Mucosa of descending colon (tissue), 3 donors: Measurements from ENCODE around the gene CFAP126. TPM values are rescaled to one million over a fixed set of nuclear protein-coding genes. Genes with fewer than 3 reads are reported as not detected.
"Not testable (repeated sequence)": the region's sequence is repeated elsewhere in the genome, so short reads cannot be mapped to it uniquely, and the experiment has no call there.

Source experiments
- ATAC-seq: fragments of 200-7000 bp; cut with Tn5 transposase; one replicate; pipeline ENCODE4 v1.9.1; 2020; ENCODE audit warnings: mild to moderate bottlenecking, moderate library complexity
- DNase-seq, 3 donors: peaks; one replicate each; pipeline ENCODE4 v3.0.0-alpha.2; 2020
- H3K36me3 ChIP-seq: fragments of 200-600 bp; one replicate; pipeline ENCODE4 v1.8.0; 2021; ENCODE audit warnings: low read depth, mild to moderate bottlenecking
- H3K4me1 ChIP-seq: fragments of 200-600 bp; one replicate; pipeline ENCODE4 v1.8.0; 2021; ENCODE audit warnings: low read depth, mild to moderate bottlenecking
- H3K4me3 ChIP-seq: fragments of 200-600 bp; one replicate; pipeline ENCODE4 v1.8.0; 2021; ENCODE audit warnings: mild to moderate bottlenecking
- H3K9me3 ChIP-seq: fragments of 200-600 bp; one replicate; pipeline ENCODE4 v1.8.0; 2021; ENCODE audit warnings: mild to moderate bottlenecking
- intact Hi-C, 2 donors: fragments of 100-400 bp; cut with DNase I in 1 of 2; cut with micrococcal nuclease in 1 of 2; formaldehyde crosslinking; loops; one replicate each; pipeline versions ENCODE4 v1.11.0 to v1.11.1; 2022; cut with DNase I, micrococcal nuclease
- total RNA-seq, 3 donors: library from RNA; stranded (reverse); fragmentation: NEBNext Ultra II Directional in 2 of 3; extraction: Animal tissue kit (Norgen Biotek cat#: 25700) in 2 of 3; gene quantifications; one replicate each; pipeline versions ENCODE4 v1.2.1 to v1.2.4, GENCODE V29; 2021 to 2023
- TF ChIP-seq, protein P1 (sequence below): fragments of 200-600 bp; IDR thresholded peaks from one replicate; pipeline ENCODE4 v1.8.0; 2022; ENCODE audit warnings: antibody characterized with exemption, mild to moderate bottlenecking
- donor health status: DM: no; HTN: no; CAD: no; lungs with moderate emphysema.
- donor health status: DM: no; HTN: no; CAD: no.
- donor health status: DM: no; HTN: yes; CAD: no.

Gene CFAP126
- total RNA-seq, 3 donors from 2014 or later, result not detected

GRCh38 chr1:161324020-161324419 is 43.7 kb downstream of the CFAP126 start:
- peaks cover 2% of the 10 kb centered on the region for H3K36me3 ChIP-seq
- intact Hi-C loops, result no loop called here
- H3K4me1 ChIP-seq, result no peaks in the 10 kb centered on the region
- no peak overlapping the region for H3K4me3 ChIP-seq
- TF ChIP-seq, protein P1, sequence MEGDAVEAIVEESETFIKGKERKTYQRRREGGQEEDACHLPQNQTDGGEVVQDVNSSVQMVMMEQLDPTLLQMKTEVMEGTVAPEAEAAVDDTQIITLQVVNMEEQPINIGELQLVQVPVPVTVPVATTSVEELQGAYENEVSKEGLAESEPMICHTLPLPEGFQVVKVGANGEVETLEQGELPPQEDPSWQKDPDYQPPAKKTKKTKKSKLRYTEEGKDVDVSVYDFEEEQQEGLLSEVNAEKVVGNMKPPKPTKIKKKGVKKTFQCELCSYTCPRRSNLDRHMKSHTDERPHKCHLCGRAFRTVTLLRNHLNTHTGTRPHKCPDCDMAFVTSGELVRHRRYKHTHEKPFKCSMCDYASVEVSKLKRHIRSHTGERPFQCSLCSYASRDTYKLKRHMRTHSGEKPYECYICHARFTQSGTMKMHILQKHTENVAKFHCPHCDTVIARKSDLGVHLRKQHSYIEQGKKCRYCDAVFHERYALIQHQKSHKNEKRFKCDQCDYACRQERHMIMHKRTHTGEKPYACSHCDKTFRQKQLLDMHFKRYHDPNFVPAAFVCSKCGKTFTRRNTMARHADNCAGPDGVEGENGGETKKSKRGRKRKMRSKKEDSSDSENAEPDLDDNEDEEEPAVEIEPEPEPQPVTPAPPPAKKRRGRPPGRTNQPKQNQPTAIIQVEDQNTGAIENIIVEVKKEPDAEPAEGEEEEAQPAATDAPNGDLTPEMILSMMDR, result no peak
- ATAC-seq (no peak), DNase-seq (no peak)
- H3K9me3 ChIP-seq, result no peaks in the 10 kb centered on the region

DNA sequence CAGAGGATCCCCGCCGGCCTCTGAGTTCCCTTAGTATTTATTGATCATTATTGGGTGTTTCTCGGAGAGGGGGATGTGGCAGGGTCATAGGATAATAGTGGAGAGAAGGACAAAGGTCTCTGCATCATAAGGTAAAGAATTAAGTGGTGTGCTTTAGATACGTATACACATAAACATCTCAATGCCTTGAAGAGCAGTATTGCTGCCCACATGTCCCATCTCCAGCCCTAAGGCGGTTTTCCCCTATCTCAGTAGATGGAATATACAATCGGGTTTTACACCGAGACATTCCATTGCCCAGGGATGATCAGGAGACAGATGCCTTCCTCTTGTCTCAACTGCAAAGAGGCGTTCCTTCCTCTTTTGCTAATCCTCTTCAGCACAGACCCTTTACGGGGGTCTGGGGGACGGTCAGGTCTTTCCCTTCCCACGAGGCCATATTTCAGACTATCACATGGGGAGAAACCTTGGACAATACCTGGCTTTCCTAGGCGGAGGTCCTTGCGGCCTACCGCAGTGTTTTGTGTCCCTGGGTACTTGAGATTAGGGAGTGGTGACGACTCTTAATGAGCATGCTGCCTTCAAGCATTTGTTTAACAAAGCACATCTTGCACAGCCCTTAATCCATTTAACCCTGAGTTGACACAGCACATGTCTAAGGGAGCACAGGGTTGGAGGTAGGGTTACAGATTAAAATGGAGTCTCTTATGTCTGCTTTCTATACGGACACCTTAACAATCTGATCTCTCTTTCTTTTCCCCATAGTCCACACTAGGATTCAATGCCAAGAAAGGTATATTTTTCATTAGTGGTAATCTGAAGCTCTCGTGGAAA is 51.6 kb downstream of the CFAP126 start:
- H3K4me1 ChIP-seq, intact Hi-C loops, H3K9me3 ChIP-seq, ATAC-seq, H3K4me3 ChIP-seq, H3K36me3 ChIP-seq, DNase-seq: not testable (repeated sequence)

Other genes starting within 250 kb of the CFAP126 start
- gene PFDN2, start 249.8 kb downstream of the CFAP126 start, total RNA-seq, result 10 to 100 TPM; 20.7 to 40.2 (median 29.4) TPM
- 10 to 100 TPM; 56.7 to 79.7 (median 62.8) TPM for gene NIT1, start 249.8 kb downstream of the CFAP126 start, total RNA-seq
- gene DEDD, start 235.2 kb downstream of the CFAP126 start, total RNA-seq, result 10 to 100 TPM; 33.3 to 43.0 (median 37.2) TPM
- gene UFC1, start 213.9 kb downstream of the CFAP126 start, total RNA-seq, result 100 to 1,000 TPM in 1 of 3 donors, 10 to 100 TPM in 2; 88.6 to 114 (median 90.6) TPM
- gene USP21, start 208.4 kb downstream of the CFAP126 start, total RNA-seq, result 10 to 100 TPM; 20.1 to 35.4 (median 29.5) TPM
- gene PPOX, start 201.4 kb downstream of the CFAP126 start, total RNA-seq, result 10 to 100 TPM; 15.0 to 21.9 (median 16.3) TPM
- 10 to 100 TPM; 25.1 to 35.9 (median 33.3) TPM for gene B4GALT3, start 190.4 kb downstream of the CFAP126 start, total RNA-seq
- 1 to 10 TPM in 2 of 3 donors, under 1 TPM in 1; 0.96 to 7.2 (median 3.8) TPM for gene ADAMTS4, start 168.8 kb downstream of the CFAP126 start, total RNA-seq
- 100 to 1,000 TPM; 119 to 159 (median 154) TPM for gene NDUFS2, start 165.5 kb downstream of the CFAP126 start, total RNA-seq
- gene FCER1G, start 152.6 kb downstream of the CFAP126 start, total RNA-seq, result 10 to 100 TPM in 2 of 3 donors, 1 to 10 TPM in 1; 5.8 to 43.9 (median 27.1) TPM
- gene APOA2, start 144.2 kb downstream of the CFAP126 start, total RNA-seq, result not detected
- gene TOMM40L, start 141.8 kb downstream of the CFAP126 start, total RNA-seq, result 10 to 100 TPM; 17.2 to 24.5 (median 23.5) TPM
- gene NR1I3, start 129.7 kb downstream of the CFAP126 start, total RNA-seq, result not detected
- gene PCP4L1, start 109.1 kb downstream of the CFAP126 start, total RNA-seq, result 10 to 100 TPM in 1 of 3 donors, 1 to 10 TPM in 1, under 1 TPM in 1; 0.41 to 12.2 (median 1.6) TPM
- 10 to 100 TPM in 1 of 3 donors, 1 to 10 TPM in 2; 2.1 to 12.2 (median 3.2) TPM for gene MPZ, start 57.9 kb downstream of the CFAP126 start, total RNA-seq
- 100 to 1,000 TPM; 194 to 244 (median 244) TPM for gene SDHC, start 53.5 kb downstream of the CFAP126 start, total RNA-seq
- gene FCGR2A, start 137.6 kb upstream of the CFAP126 start, total RNA-seq, result 10 to 100 TPM in 2 of 3 donors, 1 to 10 TPM in 1; 7.7 to 25.0 (median 23.7) TPM
- 1 to 10 TPM in 2 of 3 donors, under 1 TPM in 1; 0.61 to 2.0 (median 1.8) TPM for gene HSPA6, start 156.7 kb upstream of the CFAP126 start, total RNA-seq
- gene FCGR3A, start 181.9 kb upstream of the CFAP126 start, total RNA-seq, result 10 to 100 TPM in 2 of 3 donors, 1 to 10 TPM in 1; 1.1 to 23.1 (median 19.8) TPM